NOMO-1 (cell line): ENCODE results near the gene CNN2.

Source experiments
- DNase-seq, 2 experiments: peaks; one replicate each; lab custom pipeline; 2025; ENCODE audit not compliant: unreplicated experiment in 2 of 2; lab: John Stamatoyannopoulos, UW

CNN2 gene

DNA sequence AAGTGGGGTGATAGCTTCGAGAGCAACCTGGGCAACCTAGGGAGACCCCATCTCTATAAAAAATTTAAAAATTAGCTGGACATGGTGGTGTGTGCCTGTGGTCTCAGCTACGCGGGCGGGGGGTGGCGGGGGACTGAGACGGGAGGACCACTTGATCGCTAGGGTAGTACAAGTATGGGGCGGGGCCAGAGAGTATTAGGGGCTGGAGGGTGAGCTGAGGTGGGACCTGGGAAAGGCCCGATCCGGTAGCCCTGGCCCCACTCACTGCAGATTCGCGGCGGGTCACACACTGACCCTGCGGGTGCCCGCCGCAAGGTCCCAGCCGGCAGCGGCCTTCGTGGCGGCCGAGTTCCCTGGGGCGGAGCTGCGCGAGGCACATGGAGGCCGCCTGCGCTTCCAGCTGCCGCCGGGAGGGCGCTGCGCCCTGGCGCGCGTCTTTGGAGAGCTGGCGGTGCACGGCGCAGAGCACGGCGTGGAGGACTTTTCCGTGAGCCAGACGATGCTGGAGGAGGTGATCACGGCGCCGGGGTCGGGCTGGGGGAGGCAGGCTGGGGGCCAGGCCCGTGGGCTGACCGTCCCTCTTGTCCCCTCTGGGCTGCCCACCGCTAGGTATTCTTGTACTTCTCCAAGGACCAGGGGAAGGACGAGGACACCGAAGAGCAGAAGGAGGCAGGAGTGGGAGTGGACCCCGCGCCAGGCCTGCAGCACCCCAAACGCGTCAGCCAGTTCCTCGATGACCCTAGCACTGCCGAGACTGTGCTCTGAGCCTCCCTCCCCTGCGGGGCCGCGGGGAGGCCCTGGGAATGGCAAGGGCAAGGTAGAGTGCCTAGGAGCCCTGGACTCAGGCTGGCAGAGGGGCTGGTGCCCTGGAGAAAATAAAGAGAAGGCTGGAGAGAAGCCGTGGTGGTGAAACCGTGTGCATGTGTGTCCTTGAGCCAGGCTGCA lies 38.5 kb downstream of the CNN2 start:
- DNase-seq, result peak; percentile 71 to 79

GRCh38 chr19:1065606-1066109 lies 39.2 kb downstream of the CNN2 start:
- no peak for DNase-seq

DNA sequence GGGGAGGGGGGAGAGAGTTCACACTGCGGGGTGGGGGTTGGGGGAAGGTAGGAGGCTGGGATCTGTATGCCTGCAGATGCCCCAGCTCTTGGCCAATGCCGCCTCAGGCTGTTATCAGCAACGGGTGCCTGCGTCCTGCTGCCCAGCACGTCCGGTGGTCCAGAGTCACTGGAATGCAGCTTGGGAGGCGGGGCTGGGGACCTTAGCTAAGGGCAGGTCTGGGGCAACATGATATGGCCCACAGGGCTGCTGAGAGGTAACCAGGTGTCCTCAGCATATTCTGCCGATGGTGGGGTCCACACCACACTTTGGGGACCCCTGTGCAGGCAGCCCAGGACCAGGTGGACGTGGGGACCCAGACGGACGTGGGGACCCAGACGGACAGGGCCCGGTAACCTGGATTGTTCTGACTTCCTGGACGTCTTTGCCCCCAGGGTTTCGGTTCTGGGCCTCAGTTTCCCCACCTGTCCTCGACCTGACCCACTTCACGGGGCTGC lies 39.9 kb downstream of the CNN2 start:
- DNase-seq, result no peak

DNA sequence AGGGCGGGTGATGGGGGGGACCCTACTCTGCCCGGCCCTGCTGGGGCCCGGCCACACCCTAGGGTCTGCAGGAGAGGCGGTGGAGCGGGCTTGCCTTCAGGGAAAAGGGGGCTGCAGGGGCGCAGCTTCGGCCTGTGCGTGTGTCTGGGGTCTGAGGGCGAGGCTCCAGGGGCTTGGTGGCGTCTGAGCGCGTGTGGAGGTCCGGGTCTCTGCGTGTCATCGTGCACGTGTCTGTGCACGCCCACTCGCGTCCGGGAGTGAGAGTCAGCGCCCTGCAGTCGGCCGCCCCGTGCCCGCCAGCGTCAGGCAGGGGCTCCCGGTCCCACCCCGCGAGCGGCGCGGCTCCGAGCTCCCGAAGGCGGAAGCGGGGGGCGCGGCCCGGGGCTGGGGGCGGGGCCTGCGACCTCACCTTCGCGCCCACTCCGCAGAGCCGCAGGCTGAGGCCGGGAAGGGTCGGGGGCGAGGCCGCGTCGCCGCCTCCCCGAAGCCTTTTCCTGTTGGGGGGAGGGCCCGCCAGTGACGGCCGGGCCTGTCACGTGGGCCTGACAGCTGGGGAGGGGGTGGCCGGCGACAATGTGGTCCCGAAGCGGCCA lies 40.4 kb downstream of the CNN2 start, which contains the start of gene ARHGAP45:
TSS of gene ARHGAP45 (plus strand) at position 420 of the 593 bp plus-strand sequence. CDS start 239 bp downstream, outside the sequence.
- peak; percentile 65 to 72 for DNase-seq

DNA sequence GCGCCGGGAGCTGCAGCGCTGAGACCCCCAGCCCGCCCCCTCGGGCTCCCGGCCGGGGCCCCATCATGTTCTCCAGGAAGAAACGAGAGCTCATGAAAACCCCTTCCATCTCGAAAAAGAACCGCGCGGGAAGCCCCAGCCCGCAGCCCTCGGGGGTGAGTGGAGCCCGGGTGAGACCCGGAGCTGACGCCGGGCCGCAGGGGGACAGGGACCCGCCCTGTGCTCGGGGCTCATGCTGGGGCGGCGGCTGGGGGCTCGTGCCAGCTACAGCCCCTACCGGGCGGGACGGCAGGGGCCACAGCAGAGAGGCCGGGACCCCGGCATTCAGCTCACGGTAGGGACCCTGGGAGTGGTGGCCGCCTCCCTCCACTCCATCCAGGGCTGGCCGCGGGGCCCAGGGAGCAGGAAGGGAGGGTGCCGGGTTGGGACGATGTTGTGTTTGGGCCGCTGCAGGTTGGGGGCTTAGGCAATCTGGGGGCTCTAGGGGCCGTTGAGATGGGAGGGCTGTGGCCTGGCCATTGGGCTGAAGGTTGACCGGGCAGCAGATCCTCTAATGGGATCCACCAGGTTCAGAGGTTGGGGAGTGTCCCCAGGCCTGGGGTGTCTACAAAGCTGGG lies 41.0 kb downstream of the CNN2 start:
- peak in 1 of 2 experiments; percentile 65 for DNase-seq

GRCh38 chr19:1068009-1069001 lies 41.9 kb downstream of the CNN2 start:
- DNase-seq, result peak; percentile 60 to 79

GRCh38 chr19:1069009-1069779 lies 42.8 kb downstream of the CNN2 start:
- peak; percentile 90 to 92 for DNase-seq

DNA sequence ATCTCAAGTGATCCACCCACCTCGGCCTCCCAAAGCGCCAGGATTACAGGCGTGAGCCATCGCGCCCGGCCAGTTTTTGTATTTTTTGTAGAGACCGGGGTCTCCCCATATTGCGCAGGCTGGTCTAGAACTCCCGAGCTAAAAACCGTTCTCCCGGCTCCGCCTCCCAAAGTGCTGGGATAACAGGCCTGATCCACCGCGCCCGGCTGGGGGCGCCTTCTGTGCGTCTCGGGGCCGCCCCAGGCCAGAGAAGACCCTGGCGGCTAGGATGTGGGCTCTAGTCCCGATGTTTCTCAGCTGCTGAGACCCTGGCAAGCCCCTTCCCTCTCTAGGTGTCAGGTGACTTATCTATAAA lies 44.1 kb downstream of the CNN2 start:
- no peak for DNase-seq

DNA sequence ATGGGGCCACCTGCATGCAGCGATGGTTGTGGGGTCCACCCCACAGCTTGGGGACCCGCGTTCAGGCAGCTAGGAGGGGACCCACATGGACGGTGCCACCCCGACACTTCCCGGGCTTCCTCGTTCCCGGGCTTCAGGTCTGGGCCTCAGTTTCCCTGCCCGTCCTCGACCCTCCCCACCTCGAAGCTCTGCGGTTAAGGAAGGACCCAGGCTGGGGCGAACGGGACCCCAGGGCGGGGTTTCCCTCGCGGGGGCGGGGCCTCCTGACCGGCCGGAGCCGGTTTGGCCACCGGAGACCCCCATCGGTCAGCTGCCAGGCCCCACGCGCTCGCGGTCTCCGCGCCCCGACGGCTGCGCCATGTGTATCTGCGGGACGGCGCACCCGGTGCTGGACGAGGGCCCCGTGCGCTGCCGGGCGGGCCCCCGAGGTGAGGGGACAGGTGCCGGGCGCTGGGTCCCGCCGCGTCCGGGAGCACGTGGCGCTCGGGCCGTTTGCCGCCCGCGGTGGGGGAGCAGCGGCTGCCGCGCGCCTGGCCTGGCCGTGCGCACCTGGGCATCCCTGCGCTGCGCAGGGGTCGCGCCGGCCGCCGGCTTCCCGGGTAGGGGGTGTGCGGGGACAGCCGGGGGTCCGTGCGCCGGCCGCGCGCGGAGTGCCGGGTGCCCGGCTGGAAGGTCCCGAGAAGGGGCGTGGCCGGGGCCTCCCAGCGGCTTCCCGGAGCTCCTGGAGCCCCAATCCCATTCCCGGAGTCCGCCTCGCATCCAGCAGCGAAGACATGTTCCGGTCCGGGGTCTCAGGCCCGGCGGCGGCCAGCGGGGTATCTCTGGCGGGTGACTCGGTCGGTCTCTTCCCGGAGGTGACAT lies 44.8 kb downstream of the CNN2 start:
- DNase-seq, result no peak

DNA sequence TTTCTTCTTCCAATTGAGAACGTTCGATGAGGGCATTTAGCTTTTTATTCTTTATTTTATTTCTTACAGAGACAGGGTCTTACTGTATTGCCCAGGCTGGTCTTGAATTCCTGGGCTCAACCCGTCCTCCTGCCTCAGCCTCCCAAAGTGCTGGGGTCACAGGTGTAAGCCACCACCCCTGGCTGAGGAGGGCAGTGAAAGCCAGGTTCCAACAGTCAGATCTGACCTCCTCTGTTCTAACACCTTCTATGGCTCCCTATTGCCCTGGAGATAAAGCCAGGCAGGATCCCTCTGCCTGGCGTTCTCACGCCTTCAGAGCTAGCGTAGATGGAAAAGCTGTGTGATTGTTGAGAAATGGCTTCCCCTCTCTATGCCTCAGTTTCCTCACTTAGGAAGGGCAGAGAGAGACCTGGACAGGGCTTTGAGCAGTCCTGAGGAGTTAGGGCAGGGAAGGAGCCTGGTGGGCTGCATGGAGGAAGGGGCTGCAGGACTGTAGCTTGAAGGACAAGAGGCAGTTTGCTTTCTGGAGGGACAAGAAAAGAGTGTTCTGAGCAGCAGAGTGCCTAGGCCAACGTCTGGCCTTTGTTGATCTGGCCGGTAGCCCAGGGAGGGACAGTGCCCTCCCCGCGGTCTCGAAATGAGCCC lies 46.1 kb downstream of the CNN2 start:
- DNase-seq, result no peak

DNA sequence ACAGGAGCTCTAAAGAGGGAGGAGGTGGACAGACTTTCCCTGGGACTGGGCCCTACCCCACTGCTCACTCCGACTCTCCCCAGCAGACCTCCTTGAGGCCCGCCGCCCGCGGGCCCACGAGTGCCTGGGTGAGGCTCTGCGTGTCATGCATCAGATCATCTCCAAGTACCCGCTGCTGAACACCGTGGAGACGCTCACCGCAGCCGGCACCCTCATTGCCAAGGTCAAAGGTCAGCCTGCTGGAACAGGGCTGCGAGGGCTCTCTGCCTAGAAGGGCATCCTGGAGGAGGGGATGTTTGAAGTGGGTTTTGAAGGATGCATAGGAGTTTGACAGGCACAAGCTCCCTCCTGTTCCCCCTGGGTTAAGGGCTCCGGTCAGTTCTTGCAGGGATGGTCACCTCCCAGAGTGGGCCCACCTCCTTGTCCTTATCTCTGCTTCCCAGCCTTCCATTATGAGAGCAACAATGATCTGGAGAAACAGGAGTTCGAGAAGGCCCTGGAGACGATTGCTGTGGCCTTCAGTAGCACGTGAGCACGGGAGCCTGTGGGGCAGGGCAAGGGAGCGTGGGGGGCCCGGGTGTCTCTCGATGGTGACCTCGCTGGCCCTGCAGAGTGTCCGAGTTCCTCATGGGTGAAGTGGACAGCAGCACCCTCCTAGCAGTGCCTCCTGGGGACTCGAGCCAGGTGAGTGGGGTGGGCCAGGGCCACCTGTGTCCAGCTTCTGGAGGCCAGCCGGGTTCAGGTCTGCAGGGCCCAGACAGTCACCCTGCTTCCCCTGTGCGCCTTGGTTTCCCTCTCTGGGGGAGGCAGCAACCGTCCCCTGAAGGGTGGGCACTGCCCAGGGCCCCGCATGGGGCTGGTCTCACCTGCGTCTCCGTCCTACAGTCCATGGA lies 46.9 kb downstream of the CNN2 start:
- no peak for DNase-seq

GRCh38 chr19:1073956-1074517 lies 47.6 kb downstream of the CNN2 start:
- no peak for DNase-seq

GRCh38 chr19:1074544-1075283 lies 48.3 kb downstream of the CNN2 start:
- DNase-seq, result peak; percentile 74 to 82

- DNase-seq, result no peak
Measured at GRCh38 chr19:1076046-1076386, 49.6 kb downstream of the CNN2 start.

- DNase-seq, result peak; percentile 93 to 94
Measured at GRCh38 chr19:1076951-1077350, 50.5 kb downstream of the CNN2 start.

GRCh38 chr19:1079566-1080111 lies 53.2 kb downstream of the CNN2 start:
- DNase-seq, result no peak
